GM12878 (cell line): ENCODE data around the gene RBM42. TPM values are rescaled to one million over a fixed set of nuclear protein-coding genes. Genes with fewer than 3 reads are reported as not detected.

Experiments
- ATAC-seq: fragments of 200-7000 bp; cut with Tn5 transposase; 3 replicates; pipeline ENCODE4 v1.9.1; 2020; ENCODE audit warnings: mild to moderate bottlenecking, moderate library complexity
- BruUV-seq: library from RNA; stranded (reverse); fragments of 400-500 nt; replicated peaks from 2 replicates; lab custom pipeline; 2021; lab: Mats Ljungman, UMichigan
- CTCF ChIA-PET: fragments of 300-600 bp; sonication (Branson Sonifier 250); formaldehyde crosslinking; extraction: SDS; loops from one replicate; lab custom pipeline; 2021; ENCODE audit warnings: inconsistent platforms; lab: Yijun Ruan, JAX
- POLR2A ChIA-PET: fragments of 350-600 bp; formaldehyde crosslinking; extraction: SDS; loops from one replicate; lab custom pipeline; 2021; ENCODE audit warnings: inconsistent platforms; lab: Charles Lee
- RAD21 ChIA-PET: fragments of 300-600 bp; sonication (Branson Sonifier 250); formaldehyde crosslinking; loops from one replicate; lab custom pipeline; 2023; ENCODE audit warnings: antibody characterized with exemption; ENCODE audit not compliant: unreplicated experiment; lab: Charles Lee
- SMC1A ChIA-PET: fragments of 300-600 bp; sonication (Branson Sonifier 250); formaldehyde crosslinking; loops from one replicate; lab custom pipeline; 2023; ENCODE audit not compliant: unreplicated experiment, uncharacterized antibody; lab: Charles Lee
- DNase-seq: peaks from one replicate; pipeline ENCODE4 v3.0.0-alpha.2; 2011; ENCODE audit warnings: low read depth, low spot score
- FAIRE-seq: peaks from 3 replicates; lab custom pipeline; 2011; peaks lifted over from hg19 to GRCh38; lab: Jason Lieb, UNC
- H2AFZ ChIP-seq: 2 replicates; pipeline ENCODE4 v1.6.0; 2011; ENCODE audit warnings: low read depth, low read length, control low read depth; ENCODE audit not compliant: control insufficient read depth
- H3K27ac ChIP-seq: 2 replicates; pipeline ENCODE4 v1.5.1; 2011; ENCODE audit warnings: control low read depth; ENCODE audit not compliant: control insufficient read depth, insufficient read depth
- H3K27me3 ChIP-seq, 2 experiments: replicated peaks in 1 of 2; 2 replicates each; pipeline versions ENCODE4 v1.6.0 to v1.6.1; 2011; ENCODE audit warnings: low read length in 1 of 2; ENCODE audit not compliant: control insufficient read depth in 2 of 2, insufficient read depth in 2 of 2
- H3K36me3 ChIP-seq, 2 experiments: 2 replicates each; pipeline ENCODE4 v1.5.1; 2011; ENCODE audit warnings: low read length in 1 of 2; ENCODE audit not compliant: control insufficient read depth in 2 of 2, insufficient read depth in 2 of 2
- H3K4me1 ChIP-seq: 2 replicates; pipeline ENCODE4 v1.6.1; 2011; ENCODE audit warnings: mild to moderate bottlenecking, low read length, moderate library complexity, mixed read lengths; ENCODE audit not compliant: control insufficient read depth, insufficient read depth
- H3K4me2 ChIP-seq: 2 replicates; pipeline ENCODE4 v1.6.0; 2011; ENCODE audit warnings: control low read depth; ENCODE audit not compliant: control insufficient read depth, insufficient read depth
- H3K4me3 ChIP-seq: fragments of 200-600 bp; sonication (generic); 2 replicates; pipeline ENCODE4 v1.5.1; 2016
- H3K79me2 ChIP-seq: 2 replicates; pipeline ENCODE4 v1.6.0; 2011; ENCODE audit warnings: low read length; ENCODE audit not compliant: control insufficient read depth, insufficient read depth
- H3K9ac ChIP-seq: 2 replicates; pipeline ENCODE4 v1.8.0; 2011; ENCODE audit warnings: low read length, control low read depth, mixed read lengths; ENCODE audit not compliant: control insufficient read depth, insufficient read depth
- H3K9me3 ChIP-seq: replicated peaks from 3 replicates; pipeline ENCODE4 v1.5.1; 2011; ENCODE audit warnings: mild to moderate bottlenecking, low read length; ENCODE audit not compliant: control insufficient read depth, insufficient read depth
- H4K20me1 ChIP-seq: 2 replicates; pipeline ENCODE4 v1.6.0; 2011; ENCODE audit not compliant: control insufficient read depth, insufficient read depth
- ATF7 ChIP-seq: fragments of 450-650 bp; IDR thresholded peaks from 2 replicates; pipeline ENCODE4 v1.6.1; 2016; ENCODE audit warnings: low read depth, mild to moderate bottlenecking
- CHD2 ChIP-seq: IDR thresholded peaks from 2 replicates; pipeline ENCODE4 v1.6.1; 2011; ENCODE audit warnings: low read depth, low read length, improper control_type of control experiment, borderline replicate concordance
- CREB1 ChIP-seq: IDR thresholded peaks from 2 replicates; pipeline ENCODE4 v1.6.1; 2012; ENCODE audit warnings: low read depth, mild to moderate bottlenecking, inconsistent platforms
- CREM ChIP-seq: IDR thresholded peaks from 2 replicates; pipeline ENCODE4 v1.6.1; 2014; ENCODE audit warnings: antibody characterized with exemption, low read depth
- DPF2 ChIP-seq: fragments of 450-650 bp; IDR thresholded peaks from 2 replicates; pipeline ENCODE4 v1.6.1; 2017; ENCODE audit warnings: mild to moderate bottlenecking
- EGR1 ChIP-seq, 2 experiments: IDR thresholded peaks; 1 replicate in 1 of 2; 2 replicates in 1 of 2; pipeline ENCODE4 v1.6.1; 2011 to 2012; ENCODE audit warnings: low read depth in 2 of 2, low read length in 2 of 2, borderline replicate concordance in 1 of 2, mild to moderate bottlenecking in 1 of 2, moderate library complexity in 1 of 2
- ESRRA ChIP-seq: IDR thresholded peaks from 2 replicates; pipeline ENCODE4 v1.6.1; 2012; ENCODE audit warnings: mild to moderate bottlenecking, low read length, improper control_type of control experiment
- IKZF1 ChIP-seq: fragments of 450-650 bp; conservative IDR thresholded peaks from 2 replicates; pipeline ENCODE4 v1.6.1; 2017; ENCODE audit warnings: antibody characterized with exemption, mild to moderate bottlenecking
- IKZF2 ChIP-seq, 2 experiments: fragments of 450-650 bp; IDR thresholded peaks; 2 replicates each; pipeline ENCODE4 v1.6.1; 2017; ENCODE audit warnings: mild to moderate bottlenecking in 2 of 2, moderate library complexity in 2 of 2
- MTA2 ChIP-seq: fragments of 450-650 bp; IDR thresholded peaks from 2 replicates; pipeline ENCODE4 v1.6.1; 2016; ENCODE audit warnings: low read depth, mild to moderate bottlenecking, moderate library complexity
- NBN ChIP-seq: fragments of 450-650 bp; IDR thresholded peaks from 2 replicates; pipeline ENCODE4 v1.6.1; 2016
- PAX8 ChIP-seq: fragments of 450-650 bp; IDR thresholded peaks from 2 replicates; pipeline ENCODE4 v1.6.1; 2017; ENCODE audit warnings: mild to moderate bottlenecking, moderate library complexity
- PBX3 ChIP-seq: IDR thresholded peaks from 2 replicates; pipeline ENCODE4 v1.6.1; 2011; ENCODE audit warnings: mild to moderate bottlenecking, low read depth, low read length, moderate library complexity; ENCODE audit not compliant: insufficient replicate concordance
- PKNOX1 ChIP-seq: fragments of 450-650 bp; IDR thresholded peaks from 2 replicates; pipeline ENCODE4 v1.6.1; 2016; ENCODE audit warnings: mild to moderate bottlenecking
- POLR2A ChIP-seq: IDR thresholded peaks from 2 replicates; pipeline ENCODE4 v1.6.1; 2011; ENCODE audit warnings: low read depth, mild to moderate bottlenecking, low read length
- SP1 ChIP-seq: IDR thresholded peaks from one replicate; pipeline ENCODE4 v1.6.1; 2011; ENCODE audit warnings: low read depth, low read length
- ZNF24 ChIP-seq: fragments of 450-650 bp; IDR thresholded peaks from 2 replicates; pipeline ENCODE4 v1.6.1; 2017; ENCODE audit warnings: antibody characterized with exemption, mild to moderate bottlenecking
- WGBS: methylation state at CpG from one replicate; pipeline ENCODE4 v1.1.6; 2016; ENCODE audit warnings: low lambda C conversion rate; ENCODE audit not compliant: insufficient replicate concordance, insufficient coverage; ENCODE audit errors: missing lambda C conversion rate; 5-methylcytosine and 5-hydroxymethylcytosine counted together
- in situ Hi-C: fragments of 300-500 bp; cut with MboI; formaldehyde crosslinking; loops from 9 replicates; pipeline ENCODE4 v1.14.3; 2018; ENCODE audit warnings: mixed read lengths
- intact Hi-C: fragments of 100-400 bp; cut with micrococcal nuclease; formaldehyde crosslinking; loops from one replicate; pipeline ENCODE4 v1.14.2; 2022; ENCODE audit not compliant: unreplicated experiment
- polyA plus RNA-seq, 11 experiments: library from polyadenylated mRNA; depleted of rRNA in 4 of 11; unstranded in 6 of 11; stranded (reverse) in 5 of 11; fragments of >200 nt; fragmentation: Nextera tagmentation in 4 of 11; fragmentation: Illumina TruSeq in 1 of 11; extraction: Ambion mirVana in 4 of 11; extraction: Trizol in 1 of 11; gene quantifications; 1 replicate in 1 of 11; 2 replicates in 10 of 11; pipeline versions ENCODE4 v1.2.1 to v1.2.3, GENCODE V29; 2011 to 2016; ENCODE audit warnings: inconsistent platforms in 2 of 11, missing spikeins in 2 of 11, low read depth in 1 of 11
- total RNA-seq, 4 experiments: library from RNA; depleted of rRNA in 3 of 4; stranded (reverse); fragments of >200 nt in 3 of 4; fragmentation: Illumina TruSeq in 1 of 4; extraction: Trizol in 1 of 4; gene quantifications; 2 replicates each; pipeline versions ENCODE4 v1.2.1 to v1.2.3, GENCODE V29; 2013 to 2021
- TF ChIP-seq, protein P1 (sequence below): fragments of 450-650 bp; IDR thresholded peaks from 2 replicates; pipeline ENCODE4 v1.6.1; 2017; ENCODE audit warnings: mild to moderate bottlenecking, moderate library complexity

The RBM42 gene
- total and polyA plus RNA-seq, 10 of the 15 experiments (the other 5 are each of a cell fraction or from before 2014, with no cell fraction given): 4.2 to 117 (median 48.5) TPM

DNA sequence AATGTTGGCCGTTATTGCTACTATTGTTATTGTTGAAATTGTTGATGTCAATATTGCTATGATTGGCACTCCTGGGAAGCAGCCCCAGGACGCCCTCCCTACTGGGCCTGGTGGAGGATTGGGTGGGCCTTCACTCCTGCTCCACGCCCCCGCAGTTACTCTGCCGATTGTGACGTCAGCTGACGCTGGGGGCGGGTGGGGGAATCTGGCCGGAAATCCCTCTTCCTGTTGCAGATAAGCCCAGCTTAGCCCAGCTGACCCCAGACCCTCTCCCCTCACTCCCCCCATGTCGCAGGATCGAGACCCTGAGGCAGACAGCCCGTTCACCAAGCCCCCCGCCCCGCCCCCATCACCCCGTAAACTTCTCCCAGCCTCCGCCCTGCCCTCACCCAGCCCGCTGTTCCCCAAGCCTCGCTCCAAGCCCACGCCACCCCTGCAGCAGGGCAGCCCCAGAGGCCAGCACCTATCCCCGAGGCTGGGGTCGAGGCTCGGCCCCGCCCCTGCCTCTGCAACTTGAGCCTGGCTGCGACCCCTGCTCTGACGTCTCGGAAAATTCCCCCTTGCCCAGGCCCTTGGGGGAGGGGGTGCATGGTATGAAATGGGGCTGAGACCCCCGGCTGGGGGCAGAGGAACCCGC, 12.8 kb downstream of the RBM42 start, which contains the start of gene ETV2:
Gene ETV2 (plus strand): TSS at position 231 of the 637 bp plus-strand sequence. CDS start 716 bp downstream, outside the sequence.
- 14% methylated on average over 20 of the region's 28 CpGs for WGBS
- Histone ChIP-seq H3K9me3 (no peaks in the 10 kb centered on the region), H3K27me3 (no peaks in the 10 kb centered on the region), H3K4me2 (peak within 1 kb of the TSS; percentile 100), H3K4me1 (peaks cover 23% of the 10 kb centered on the region), H4K20me1 (no peaks in the 10 kb centered on the region), H3K9ac (no peak within 1 kb of the TSS), H2AFZ (peak within 1 kb of the TSS; percentile 1), H3K79me2 (no peaks in the 10 kb centered on the region), H3K4me3 (peak within 1 kb of the TSS; percentile 75; the same call in 1 of the 2 replicates), H3K27ac (no peak within 1 kb of the TSS; the same call in 1 of the 2 replicates), H3K36me3 (peaks cover 3 to 6% of the 10 kb centered on the region in 2 experiments; a peak in 2 of 4 replicates)
- DNase-seq (no peak), ATAC-seq (no peak), FAIRE-seq (no peak)
- in situ Hi-C loops (no loop called here), intact Hi-C loops (no loop called here)
- ChIA-PET POLR2A (interaction anchor here (0.6 to 2.0 kb wide), 2 partner anchors 13 to 137 kb away, joined by 5 read pairs; partner anchors contain the start of gene RBM42), SMC1A (no interaction called here), CTCF (interaction anchor here (1.4 to 2.3 kb wide), 3 partner anchors 85 to 131 kb away, joined by 4 to 8 read pairs (median 6); no protein-coding TSS in a partner anchor), RAD21 (interaction anchor here (1.2 kb wide), 1 partner anchor 55 kb away, joined by 4 read pairs; no protein-coding TSS in a partner anchor)
- no TSS peak for BruUV-seq
- TF ChIP-seq EGR1 (IDR thresholded peaks at IDR 0.05; ENCODE audit: borderline replicate concordance in 1 of 2, low read depth in 2 of 2, low read length in 2 of 2) (peak; percentile 48 to 97), ZNF24 (no peak), CREM (peak; percentile 85), MTA2 (peak; percentile 25; the same call in 1 of the 2 replicates), NBN (peak; percentile 30; the same call in 1 of the 2 replicates), ESRRA (no peak), DPF2 (0 out of 2 replicates have a peak, but pooled peaks have one; percentile 38), PBX3 (peak; percentile 60), POLR2A (0 out of 2 replicates have a peak, but pooled peaks have one; percentile 20), SP1 (peak; percentile 47), PKNOX1 (peak; percentile 91), IKZF1 (0 out of 2 replicates have a peak, but pooled peaks have one; percentile 29), CHD2 (0 out of 2 replicates have a peak, but pooled peaks have one; percentile 19), IKZF2 (IDR thresholded peaks at IDR 0.05) (0 out of 4 replicates have a peak, but pooled peaks of 1 of the 2 experiments have one; percentile 10), PAX8 (no peak), CREB1 (peak; percentile 91), ATF7 (peak; percentile 69)
- TF ChIP-seq, protein P1, sequence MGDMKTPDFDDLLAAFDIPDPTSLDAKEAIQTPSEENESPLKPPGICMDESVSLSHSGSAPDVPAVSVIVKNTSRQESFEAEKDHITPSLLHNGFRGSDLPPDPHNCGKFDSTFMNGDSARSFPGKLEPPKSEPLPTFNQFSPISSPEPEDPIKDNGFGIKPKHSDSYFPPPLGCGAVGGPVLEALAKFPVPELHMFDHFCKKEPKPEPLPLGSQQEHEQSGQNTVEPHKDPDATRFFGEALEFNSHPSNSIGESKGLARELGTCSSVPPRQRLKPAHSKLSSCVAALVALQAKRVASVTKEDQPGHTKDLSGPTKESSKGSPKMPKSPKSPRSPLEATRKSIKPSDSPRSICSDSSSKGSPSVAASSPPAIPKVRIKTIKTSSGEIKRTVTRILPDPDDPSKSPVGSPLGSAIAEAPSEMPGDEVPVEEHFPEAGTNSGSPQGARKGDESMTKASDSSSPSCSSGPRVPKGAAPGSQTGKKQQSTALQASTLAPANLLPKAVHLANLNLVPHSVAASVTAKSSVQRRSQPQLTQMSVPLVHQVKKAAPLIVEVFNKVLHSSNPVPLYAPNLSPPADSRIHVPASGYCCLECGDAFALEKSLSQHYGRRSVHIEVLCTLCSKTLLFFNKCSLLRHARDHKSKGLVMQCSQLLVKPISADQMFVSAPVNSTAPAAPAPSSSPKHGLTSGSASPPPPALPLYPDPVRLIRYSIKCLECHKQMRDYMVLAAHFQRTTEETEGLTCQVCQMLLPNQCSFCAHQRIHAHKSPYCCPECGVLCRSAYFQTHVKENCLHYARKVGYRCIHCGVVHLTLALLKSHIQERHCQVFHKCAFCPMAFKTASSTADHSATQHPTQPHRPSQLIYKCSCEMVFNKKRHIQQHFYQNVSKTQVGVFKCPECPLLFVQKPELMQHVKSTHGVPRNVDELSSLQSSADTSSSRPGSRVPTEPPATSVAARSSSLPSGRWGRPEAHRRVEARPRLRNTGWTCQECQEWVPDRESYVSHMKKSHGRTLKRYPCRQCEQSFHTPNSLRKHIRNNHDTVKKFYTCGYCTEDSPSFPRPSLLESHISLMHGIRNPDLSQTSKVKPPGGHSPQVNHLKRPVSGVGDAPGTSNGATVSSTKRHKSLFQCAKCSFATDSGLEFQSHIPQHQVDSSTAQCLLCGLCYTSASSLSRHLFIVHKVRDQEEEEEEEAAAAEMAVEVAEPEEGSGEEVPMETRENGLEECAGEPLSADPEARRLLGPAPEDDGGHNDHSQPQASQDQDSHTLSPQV: no peak
